K562 (cell line): Measurements from ENCODE around the gene COL9A3.

Experiments used
- FOXM1 ChIP-seq, 2 experiments: fragments of 450-650 bp in 1 of 2; sonication (generic) in 1 of 2; formaldehyde crosslinking in 1 of 2; IDR thresholded peaks; 2 replicates each; pipeline versions ENCODE4 v1.6.1 to v1.9.0; 2017 to 2022; ENCODE audit warnings: low read depth in 2 of 2, mild to moderate bottlenecking in 2 of 2, missing genetic modification reagents in 1 of 2, moderate library complexity in 1 of 2
- MYNN ChIP-seq, 2 experiments: sonication (generic); formaldehyde crosslinking in 1 of 2; IDR thresholded peaks; 2 replicates each; pipeline versions ENCODE4 v1.5.0 to v1.6.1; 2016 to 2020; ENCODE audit warnings: antibody characterized with exemption in 1 of 2, missing genetic modification reagents in 1 of 2
- TCF7L2 ChIP-seq: fragments of 150-350 bp; IDR thresholded peaks from 2 replicates; pipeline ENCODE4 v1.6.1; 2016; ENCODE audit warnings: low read depth, mild to moderate bottlenecking, low read length, moderate library complexity

DNA sequence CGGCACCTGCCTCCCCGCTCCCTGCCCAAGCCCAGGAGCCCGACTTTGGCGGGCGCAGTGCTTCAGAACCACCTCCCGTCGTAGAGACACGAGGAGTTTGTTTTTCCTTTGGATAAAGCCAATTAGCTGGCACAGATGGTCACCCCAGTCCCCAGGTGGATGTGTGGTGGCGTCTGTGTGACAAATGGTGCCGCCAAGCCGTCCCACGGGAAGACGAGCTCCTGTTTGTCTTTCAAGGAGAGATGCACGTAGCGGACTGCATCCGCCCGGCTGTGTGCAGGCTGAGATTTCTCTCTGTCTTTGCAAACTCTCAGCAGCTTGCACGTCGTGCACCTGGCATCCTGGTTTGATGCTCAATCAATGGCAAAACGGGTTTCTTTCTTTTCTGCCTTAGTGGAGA lies 36.6 kb upstream of the COL9A3 start:
- TF ChIP-seq MYNN (IDR thresholded peaks at IDR 0.05), result no peak
- no peak for TF ChIP-seq MYNN (CRISPR knock-in tag; IDR thresholded peaks at IDR 0.05)
- no peak for TF ChIP-seq TCF7L2
- no peak for TF ChIP-seq FOXM1 (IDR thresholded peaks at IDR 0.05; ENCODE audit: low read depth)
- TF ChIP-seq FOXM1 (CRISPR knock-in tag; IDR thresholded peaks at IDR 0.05; ENCODE audit: low read depth), result no peak
